Body of pancreas (tissue), 4 donors: ENCODE results near the gene EMP3.

Experiments used
- POLR2A ChIP-seq, 3 donors: fragments of 450-650 bp; IDR thresholded peaks; one replicate each; pipeline ENCODE4 v1.6.1; 2016; ENCODE audit warnings: antibody characterized with exemption in 3 of 3, mild to moderate bottlenecking in 2 of 3
- TF ChIP-seq, protein P1 (sequence below), 7 experiments: fragments of 450-650 bp in 4 of 7; fragments of 200-600 bp in 3 of 7; sonication (generic) in 3 of 7; IDR thresholded peaks; one replicate each; pipeline ENCODE4 v1.5.1; 2016 to 2019; ENCODE audit warnings: antibody characterized with exemption in 7 of 7

DNA sequence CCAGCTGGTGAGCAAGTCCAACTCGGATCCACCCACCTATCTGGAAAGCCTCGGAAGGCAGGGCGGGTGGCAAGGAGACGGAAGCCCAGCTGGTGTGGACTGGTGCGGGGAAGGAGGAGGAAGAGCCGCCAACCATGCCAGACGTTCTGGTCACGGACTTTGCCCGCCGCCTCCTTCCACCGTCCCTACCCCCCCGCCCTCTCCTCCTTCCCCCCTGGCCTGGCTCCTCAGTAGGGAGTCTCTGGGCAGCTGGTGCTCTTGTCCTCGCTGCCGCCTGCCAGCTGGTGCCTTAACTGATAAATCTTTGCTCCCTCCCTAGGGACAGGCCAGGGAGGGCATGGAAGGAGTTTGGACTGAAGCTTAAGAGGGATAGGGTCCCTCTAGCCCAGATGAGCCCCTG, 43.6 kb downstream of the EMP3 start:
- TF ChIP-seq, protein P1, sequence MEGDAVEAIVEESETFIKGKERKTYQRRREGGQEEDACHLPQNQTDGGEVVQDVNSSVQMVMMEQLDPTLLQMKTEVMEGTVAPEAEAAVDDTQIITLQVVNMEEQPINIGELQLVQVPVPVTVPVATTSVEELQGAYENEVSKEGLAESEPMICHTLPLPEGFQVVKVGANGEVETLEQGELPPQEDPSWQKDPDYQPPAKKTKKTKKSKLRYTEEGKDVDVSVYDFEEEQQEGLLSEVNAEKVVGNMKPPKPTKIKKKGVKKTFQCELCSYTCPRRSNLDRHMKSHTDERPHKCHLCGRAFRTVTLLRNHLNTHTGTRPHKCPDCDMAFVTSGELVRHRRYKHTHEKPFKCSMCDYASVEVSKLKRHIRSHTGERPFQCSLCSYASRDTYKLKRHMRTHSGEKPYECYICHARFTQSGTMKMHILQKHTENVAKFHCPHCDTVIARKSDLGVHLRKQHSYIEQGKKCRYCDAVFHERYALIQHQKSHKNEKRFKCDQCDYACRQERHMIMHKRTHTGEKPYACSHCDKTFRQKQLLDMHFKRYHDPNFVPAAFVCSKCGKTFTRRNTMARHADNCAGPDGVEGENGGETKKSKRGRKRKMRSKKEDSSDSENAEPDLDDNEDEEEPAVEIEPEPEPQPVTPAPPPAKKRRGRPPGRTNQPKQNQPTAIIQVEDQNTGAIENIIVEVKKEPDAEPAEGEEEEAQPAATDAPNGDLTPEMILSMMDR (IDR thresholded peaks at IDR 0.05) = no peak
- TF ChIP-seq POLR2A (IDR thresholded peaks at IDR 0.05) = no peak
